Stomach smooth muscle (tissue), 2 donors: ENCODE data around the gene SEPTIN1.

ENCODE experiments used
- H3K27ac ChIP-seq: one replicate; pipeline ENCODE4 v1.7.0; 2013; ENCODE audit warnings: mild to moderate bottlenecking, low read length, inconsistent platforms
- H3K27me3 ChIP-seq, 2 donors: one replicate each; pipeline ENCODE4 v1.7.0; 2013; ENCODE audit warnings: low read length in 2 of 2; ENCODE audit not compliant: insufficient read depth in 2 of 2, control insufficient read depth in 1 of 2
- H3K36me3 ChIP-seq, 2 donors: one replicate each; pipeline ENCODE4 v1.7.0; 2013; ENCODE audit warnings: low read length in 2 of 2; ENCODE audit not compliant: control insufficient read depth in 2 of 2, insufficient read depth in 2 of 2
- H3K4me1 ChIP-seq: one replicate; pipeline ENCODE4 v1.7.0; 2013; ENCODE audit warnings: low read length; ENCODE audit not compliant: control insufficient read depth, insufficient read depth
- H3K4me3 ChIP-seq, 2 donors: one replicate each; pipeline ENCODE4 v1.7.0; 2013; ENCODE audit warnings: low read length in 2 of 2
- H3K9ac ChIP-seq, 2 donors: one replicate each; pipeline ENCODE4 v1.7.0; 2013; ENCODE audit warnings: low read length in 2 of 2, mild to moderate bottlenecking in 1 of 2
- H3K9me3 ChIP-seq, 2 donors: one replicate each; pipeline ENCODE4 v1.7.0; 2013; ENCODE audit warnings: low read length in 2 of 2; ENCODE audit not compliant: control insufficient read depth in 2 of 2
- donor health status: healthy.
- donor health status: Pancreatic carcinoma.

SEPTIN1 gene

DNA sequence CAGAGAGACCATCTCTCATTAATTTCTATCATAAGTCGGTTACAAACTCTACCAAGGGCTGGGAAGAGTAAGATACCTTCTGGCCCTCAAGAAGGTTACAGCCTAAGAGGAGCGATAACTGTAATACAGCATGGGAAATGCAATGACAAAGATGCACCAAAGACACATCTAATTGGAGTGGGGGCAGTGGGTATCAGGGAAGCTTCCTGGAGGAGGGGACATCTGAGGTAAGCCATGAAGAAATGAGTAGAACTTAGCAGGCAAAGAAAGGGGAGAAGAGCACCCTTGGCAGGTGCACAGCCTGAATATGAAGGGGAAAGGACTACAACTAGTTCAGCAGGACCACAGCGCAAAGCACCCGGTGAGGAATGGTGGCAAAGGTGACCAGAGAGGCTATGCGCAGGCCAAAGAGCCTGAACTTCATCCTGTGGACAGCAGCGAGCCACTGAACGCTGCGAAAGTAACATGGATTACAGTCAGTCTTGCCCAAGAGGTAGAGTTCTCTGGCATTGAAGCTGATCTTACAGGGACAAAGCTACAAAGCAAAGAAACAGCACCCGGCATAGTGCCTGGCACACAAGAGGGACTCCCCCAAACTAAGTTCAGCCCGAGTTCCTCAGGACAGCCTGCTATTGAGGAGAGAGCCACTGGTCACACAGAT is 14.9 kb downstream of the SEPTIN1 start:
- Histone ChIP-seq H3K36me3 (peaks cover 13 to 18% of the 10 kb centered on the region in 2 donors), H3K27ac (peak overlapping the region; percentile 24), H3K4me3 (peak overlapping the region; percentile 75 to 90), H3K9me3 (no peaks in the 10 kb centered on the region), H3K27me3 (no peaks in the 10 kb centered on the region), H3K4me1 (peaks cover 34% of the 10 kb centered on the region), H3K9ac (peak overlapping the region; percentile 81)

DNA sequence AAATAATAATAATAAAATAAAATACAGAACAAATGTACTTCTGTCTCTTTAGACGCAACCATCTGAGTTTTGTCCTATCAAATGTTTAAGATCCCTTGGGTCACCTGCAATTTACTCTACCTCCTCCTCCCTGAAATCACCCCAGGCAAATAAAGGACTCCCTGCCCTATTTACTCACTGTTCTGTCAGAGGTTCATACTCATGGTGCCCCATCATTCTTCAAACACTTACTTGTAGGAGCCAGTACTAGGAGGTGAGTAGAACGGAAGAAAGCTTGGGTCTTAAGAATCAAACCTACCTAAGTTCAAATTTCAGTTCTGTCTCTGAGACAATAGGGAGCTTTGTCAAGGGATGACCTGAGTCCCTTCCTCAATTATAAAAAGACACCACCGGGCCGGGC is 15.8 kb downstream of the SEPTIN1 start:
- peak overlapping the region in 1 of 2 donors; percentile 90 for H3K4me3 ChIP-seq
- peaks cover 33% of the 10 kb centered on the region for H3K4me1 ChIP-seq
- H3K27ac ChIP-seq: no peak overlapping the region
- no peaks in the 10 kb centered on the region for H3K27me3 ChIP-seq
- no peaks in the 10 kb centered on the region for H3K9me3 ChIP-seq
- peaks cover 13 to 18% of the 10 kb centered on the region in 2 donors for H3K36me3 ChIP-seq
- no peak overlapping the region for H3K9ac ChIP-seq

DNA sequence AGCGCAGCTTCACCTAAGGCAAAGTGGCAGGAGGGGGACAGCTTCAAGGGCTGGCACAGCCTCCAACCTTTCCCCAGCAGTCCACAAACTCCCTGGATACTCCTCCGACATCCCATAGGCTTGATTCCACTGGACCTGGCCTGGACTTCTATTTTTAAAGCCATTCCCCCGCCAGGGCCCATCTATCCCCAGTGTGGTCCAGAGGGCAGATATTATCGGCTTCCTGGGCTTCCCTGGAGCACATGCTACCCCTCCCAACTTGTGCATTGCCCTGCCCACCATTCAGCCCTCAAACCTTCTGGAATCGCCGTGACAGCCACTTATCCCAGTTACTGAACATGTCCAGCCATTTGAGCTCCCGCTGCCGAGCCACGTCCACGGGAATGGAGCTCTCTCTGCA is 17.2 kb downstream of the SEPTIN1 start:
- peaks cover 27% of the 10 kb centered on the region for H3K4me1 ChIP-seq
- no peak overlapping the region for H3K27ac ChIP-seq
- H3K4me3 ChIP-seq: no peak overlapping the region
- H3K27me3 ChIP-seq: no peaks in the 10 kb centered on the region
- peaks cover 16 to 18% of the 10 kb centered on the region in 2 donors for H3K36me3 ChIP-seq
- H3K9me3 ChIP-seq: no peaks in the 10 kb centered on the region
- H3K9ac ChIP-seq: no peak overlapping the region

- H3K27ac ChIP-seq: no peak overlapping the region
- peaks cover 24 to 41% of the 10 kb centered on the region in 2 donors for H3K36me3 ChIP-seq
- H3K27me3 ChIP-seq: no peaks in the 10 kb centered on the region
- H3K9ac ChIP-seq: no peak overlapping the region
- H3K4me1 ChIP-seq: peaks cover 11% of the 10 kb centered on the region
- no peaks in the 10 kb centered on the region for H3K9me3 ChIP-seq
- no peak overlapping the region for H3K4me3 ChIP-seq
Observed at GRCh38 chr16:30361180-30361579, 21.2 kb downstream of the SEPTIN1 start.

- Histone ChIP-seq H3K36me3 (peaks cover 14 to 36% of the 10 kb centered on the region in 2 donors), H3K9me3 (no peaks in the 10 kb centered on the region), H3K4me1 (peaks cover 20% of the 10 kb centered on the region), H3K27ac (no peak overlapping the region), H3K9ac (peak overlapping the region in 1 of 2 donors; percentile 5), H3K27me3 (no peaks in the 10 kb centered on the region), H3K4me3 (no peak overlapping the region)
Observed at GRCh38 chr16:30359871-30360170, 22.5 kb downstream of the SEPTIN1 start.

GRCh38 chr16:30358990-30359870 is 23.1 kb downstream of the SEPTIN1 start:
- peaks cover 8 to 31% of the 10 kb centered on the region in 2 donors for H3K36me3 ChIP-seq
- no peak overlapping the region for H3K27ac ChIP-seq
- H3K9ac ChIP-seq: no peak overlapping the region
- peaks cover 26% of the 10 kb centered on the region for H3K4me1 ChIP-seq
- no peaks in the 10 kb centered on the region for H3K27me3 ChIP-seq
- H3K4me3 ChIP-seq: no peak overlapping the region
- H3K9me3 ChIP-seq: no peaks in the 10 kb centered on the region

GRCh38 chr16:30358577-30358936 is 23.8 kb downstream of the SEPTIN1 start:
- Histone ChIP-seq H3K4me1 (peaks cover 33% of the 10 kb centered on the region), H3K27me3 (no peaks in the 10 kb centered on the region), H3K36me3 (peaks cover 6 to 34% of the 10 kb centered on the region in 2 donors), H3K4me3 (no peak overlapping the region), H3K9ac (no peak overlapping the region), H3K27ac (no peak overlapping the region), H3K9me3 (no peaks in the 10 kb centered on the region)

DNA sequence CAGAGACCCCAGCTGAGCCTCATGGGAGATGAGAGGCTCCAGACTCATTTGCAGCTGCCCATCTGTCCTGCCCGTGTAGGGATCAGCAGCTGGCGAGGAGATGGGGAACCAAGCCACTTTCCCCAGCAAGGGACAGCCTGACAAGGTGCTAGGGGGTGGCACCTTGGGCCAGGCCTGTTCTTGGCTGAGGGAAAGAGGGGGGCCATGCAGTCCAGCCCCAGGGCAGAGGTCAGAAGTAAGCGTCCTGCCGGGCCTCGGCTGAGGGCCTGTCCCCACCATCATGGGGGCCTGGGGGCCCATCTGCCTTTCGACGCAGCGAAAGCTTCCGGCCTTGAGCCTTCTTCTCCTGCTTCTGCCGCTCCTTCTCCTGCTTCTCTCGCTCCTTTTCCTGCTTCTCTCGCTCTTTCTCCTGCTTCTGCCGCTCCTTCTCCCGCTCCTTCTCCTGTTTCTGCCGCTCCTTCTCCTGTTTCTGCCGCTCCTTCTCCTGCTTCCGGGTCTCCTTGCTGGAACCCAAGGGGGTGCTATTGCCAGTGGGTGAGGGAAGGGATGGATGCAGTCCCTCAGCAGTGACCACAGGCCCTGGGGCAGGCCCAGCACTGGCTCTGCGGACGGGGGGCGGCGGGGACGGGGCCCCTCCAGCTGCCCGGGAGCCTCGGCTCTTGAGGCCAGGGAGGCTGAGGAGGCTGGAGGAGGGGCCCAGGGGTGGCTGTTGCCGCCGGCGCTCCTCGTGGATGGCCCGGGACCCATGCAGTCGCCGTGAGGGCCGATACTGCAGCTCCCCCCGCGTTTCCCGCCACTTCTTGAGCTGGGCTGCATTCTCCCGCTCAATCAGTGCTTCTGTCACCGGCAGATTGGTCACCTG is 24.4 kb downstream of the SEPTIN1 start:
- H3K4me3 ChIP-seq: no peak overlapping the region
- H3K27me3 ChIP-seq: no peaks in the 10 kb centered on the region
- H3K9ac ChIP-seq: no peak overlapping the region
- peaks cover 11 to 34% of the 10 kb centered on the region in 2 donors for H3K36me3 ChIP-seq
- H3K9me3 ChIP-seq: no peaks in the 10 kb centered on the region
- no peak overlapping the region for H3K27ac ChIP-seq
- H3K4me1 ChIP-seq: peaks cover 39% of the 10 kb centered on the region

DNA sequence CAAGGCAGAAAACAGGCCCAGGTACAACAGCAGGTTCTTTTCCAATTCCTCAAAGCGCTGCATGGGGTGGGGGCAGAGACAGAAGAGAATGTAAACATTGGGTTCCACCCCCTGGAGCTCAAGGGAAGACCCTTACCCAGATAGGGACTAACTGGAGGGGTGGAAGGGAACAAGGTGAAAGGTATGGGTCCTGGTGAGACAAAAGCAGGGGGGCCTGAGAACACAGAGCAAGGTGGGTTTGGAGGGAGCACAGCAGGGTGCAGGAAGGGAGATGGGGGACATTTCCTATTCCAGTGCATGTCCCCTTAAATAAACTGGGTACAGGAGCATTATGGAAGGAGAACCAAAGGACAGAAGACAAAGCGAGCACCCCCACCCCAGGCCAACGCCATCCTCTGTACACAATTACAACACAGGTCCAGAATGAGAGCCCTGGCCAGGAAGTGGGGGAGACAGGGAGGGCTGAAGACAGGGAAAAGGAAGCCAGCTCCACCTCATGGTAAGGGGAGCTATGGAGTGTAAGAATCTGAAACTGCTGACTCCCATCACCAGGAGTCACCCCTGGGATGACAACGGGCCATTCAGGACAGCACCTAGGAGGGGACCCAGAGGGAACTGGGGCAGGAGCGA is 25.2 kb downstream of the SEPTIN1 start:
- no peak overlapping the region for H3K4me3 ChIP-seq
- H3K27ac ChIP-seq: no peak overlapping the region
- peaks cover 47% of the 10 kb centered on the region for H3K4me1 ChIP-seq
- peaks cover 16 to 34% of the 10 kb centered on the region in 2 donors for H3K36me3 ChIP-seq
- H3K27me3 ChIP-seq: no peaks in the 10 kb centered on the region
- H3K9ac ChIP-seq: no peak overlapping the region
- no peaks in the 10 kb centered on the region for H3K9me3 ChIP-seq

GRCh38 chr16:30356401-30357084 is 25.8 kb downstream of the SEPTIN1 start:
- peaks cover 53% of the 10 kb centered on the region for H3K4me1 ChIP-seq
- H3K9me3 ChIP-seq: no peaks in the 10 kb centered on the region
- peaks cover 16 to 34% of the 10 kb centered on the region in 2 donors for H3K36me3 ChIP-seq
- H3K4me3 ChIP-seq: peak overlapping the region in 1 of 2 donors; percentile 8
- peak overlapping the region; percentile 97 for H3K27ac ChIP-seq
- H3K9ac ChIP-seq: peak overlapping the region in 1 of 2 donors; percentile 94
- H3K27me3 ChIP-seq: no peaks in the 10 kb centered on the region
